Measurements from ENCODE around the gene ZDHHC5.

ZDHHC5 gene

DNA sequence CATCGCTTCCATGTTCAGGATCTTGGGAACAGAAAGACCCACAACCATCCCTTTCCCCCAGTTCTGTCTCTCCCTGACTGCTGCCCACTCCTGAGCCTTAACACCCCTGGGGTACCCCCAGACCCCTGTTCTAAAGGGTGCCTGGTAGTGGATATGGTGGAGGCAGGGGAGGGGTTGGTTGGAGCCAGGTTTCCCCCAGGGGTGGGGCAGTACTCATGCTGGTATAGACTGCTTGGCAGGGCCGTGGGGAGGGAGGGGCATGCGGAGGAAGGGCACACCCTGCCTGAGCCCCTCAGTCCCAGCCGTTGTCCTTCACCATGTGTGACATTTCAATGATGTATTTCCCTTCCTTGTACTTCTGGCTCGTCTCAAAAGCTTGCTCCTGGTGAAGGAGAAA is 22.2 kb upstream of the ZDHHC5 start:
- DNase-seq = no peak

DNA sequence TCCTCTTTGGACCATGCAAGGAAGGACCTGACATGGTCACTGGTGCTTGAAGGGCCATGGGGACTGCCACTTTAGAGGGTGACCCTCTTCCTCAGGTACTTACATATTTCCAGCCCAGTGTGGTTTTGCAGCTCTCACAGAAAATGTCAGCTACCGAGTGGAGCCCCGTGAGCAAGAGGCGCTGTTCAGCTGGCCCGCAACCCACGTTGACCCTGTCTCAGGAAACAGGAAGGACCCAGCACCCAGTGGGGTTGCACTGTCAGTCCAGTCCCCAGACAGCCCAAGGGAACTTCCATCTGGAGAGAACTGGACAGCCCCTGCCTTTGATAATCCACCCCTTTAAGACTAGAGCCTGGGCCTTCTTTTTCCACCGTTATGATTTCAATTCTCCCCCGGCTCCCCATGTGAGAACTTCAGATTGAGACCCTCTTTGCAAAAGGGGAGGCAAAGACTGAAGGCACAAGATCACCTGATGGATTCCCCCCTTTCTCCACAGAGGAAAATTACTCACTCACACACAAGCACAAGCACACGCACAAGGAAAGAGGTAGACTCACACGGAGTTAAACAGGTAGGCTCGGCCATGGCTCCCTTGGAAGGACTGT is 21.6 kb upstream of the ZDHHC5 start:
- DNase-seq = no peak

DNA sequence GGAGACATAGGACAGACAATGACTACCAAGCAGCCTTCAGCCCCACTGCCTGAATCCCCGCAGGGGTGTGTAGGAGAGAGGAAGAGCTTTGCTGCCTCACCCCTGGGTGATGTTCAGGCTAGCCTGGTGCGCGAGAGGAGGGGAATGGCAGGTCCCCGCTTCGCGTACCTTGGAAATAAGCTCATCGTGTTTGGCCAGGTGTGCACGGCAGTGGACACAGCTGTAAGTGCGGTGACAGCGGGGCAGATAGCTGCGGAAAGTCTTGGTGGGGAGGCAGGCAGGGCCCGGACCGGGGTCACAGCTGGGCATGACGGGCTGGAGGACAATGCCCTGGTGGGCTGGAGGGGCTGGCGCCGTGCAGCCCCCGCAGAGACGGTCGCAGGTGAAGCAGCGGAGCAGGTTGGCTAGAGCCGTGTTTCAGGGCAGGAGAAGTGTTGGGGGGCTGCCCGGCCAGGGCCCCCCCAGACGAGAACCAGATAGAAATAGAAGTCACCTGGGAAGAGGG is 21.1 kb upstream of the ZDHHC5 start:
- no peak for DNase-seq

DNA sequence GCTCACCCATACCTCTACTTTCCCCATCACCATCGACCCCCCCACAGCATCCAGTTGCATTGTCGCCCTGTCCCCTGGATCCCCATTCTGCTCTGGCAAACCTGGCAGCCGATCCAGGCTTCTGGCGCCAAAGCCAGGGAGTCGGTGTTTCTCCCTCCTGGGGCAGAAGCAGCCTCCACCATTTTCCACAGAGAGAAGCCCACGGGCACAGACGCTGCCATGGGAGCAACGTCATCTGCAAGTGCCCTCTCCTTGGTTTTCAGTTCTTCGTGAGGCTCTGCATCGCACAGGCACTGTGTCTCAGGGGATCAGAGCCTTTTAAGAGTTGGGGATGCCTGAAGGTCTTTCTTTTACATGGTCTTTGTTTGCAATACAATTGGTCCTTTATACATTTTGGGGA is 20.5 kb upstream of the ZDHHC5 start:
- DNase-seq = no peak

DNA sequence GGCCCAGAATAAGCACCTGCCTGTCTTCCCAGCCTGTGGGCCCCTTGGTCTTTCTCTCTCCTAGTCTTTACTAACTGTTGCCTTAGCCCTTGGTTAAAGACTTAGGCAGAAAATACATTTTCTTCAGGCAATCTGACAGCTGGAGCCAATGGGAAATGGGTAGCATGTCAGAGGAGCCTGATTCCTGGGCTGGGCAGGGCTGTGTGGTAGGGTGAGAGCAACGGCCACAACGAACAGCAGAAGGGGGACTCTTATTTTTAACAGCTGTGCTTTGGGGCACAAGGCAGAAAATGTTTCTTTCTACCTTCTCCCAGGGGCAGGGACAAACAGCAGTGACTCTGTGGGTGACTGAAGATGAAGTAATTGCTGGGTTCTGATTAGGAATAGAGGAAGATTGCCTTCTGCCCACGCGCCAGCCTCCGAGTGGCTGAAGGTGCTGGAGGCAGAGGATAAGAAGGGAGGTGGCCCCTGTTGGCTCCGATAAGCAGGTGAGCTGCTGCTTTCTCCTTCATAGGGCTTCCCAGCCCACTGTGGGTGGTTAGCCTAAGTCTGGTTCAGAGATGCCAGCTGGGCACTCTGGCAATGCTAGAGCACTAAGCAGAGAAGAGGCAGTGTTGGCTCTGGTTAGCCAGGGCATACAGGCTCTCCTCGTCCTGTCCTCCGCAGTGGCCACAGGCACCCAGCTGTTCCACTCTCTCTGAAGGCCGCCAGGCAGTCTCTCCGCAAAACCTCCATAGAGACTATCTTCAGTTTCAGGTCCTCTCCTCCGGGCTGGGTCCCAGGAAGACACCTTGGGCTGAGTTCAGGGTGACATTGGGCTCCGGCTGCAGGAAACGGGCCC is 19.7 kb upstream of the ZDHHC5 start:
- DNase-seq = no peak

DNA sequence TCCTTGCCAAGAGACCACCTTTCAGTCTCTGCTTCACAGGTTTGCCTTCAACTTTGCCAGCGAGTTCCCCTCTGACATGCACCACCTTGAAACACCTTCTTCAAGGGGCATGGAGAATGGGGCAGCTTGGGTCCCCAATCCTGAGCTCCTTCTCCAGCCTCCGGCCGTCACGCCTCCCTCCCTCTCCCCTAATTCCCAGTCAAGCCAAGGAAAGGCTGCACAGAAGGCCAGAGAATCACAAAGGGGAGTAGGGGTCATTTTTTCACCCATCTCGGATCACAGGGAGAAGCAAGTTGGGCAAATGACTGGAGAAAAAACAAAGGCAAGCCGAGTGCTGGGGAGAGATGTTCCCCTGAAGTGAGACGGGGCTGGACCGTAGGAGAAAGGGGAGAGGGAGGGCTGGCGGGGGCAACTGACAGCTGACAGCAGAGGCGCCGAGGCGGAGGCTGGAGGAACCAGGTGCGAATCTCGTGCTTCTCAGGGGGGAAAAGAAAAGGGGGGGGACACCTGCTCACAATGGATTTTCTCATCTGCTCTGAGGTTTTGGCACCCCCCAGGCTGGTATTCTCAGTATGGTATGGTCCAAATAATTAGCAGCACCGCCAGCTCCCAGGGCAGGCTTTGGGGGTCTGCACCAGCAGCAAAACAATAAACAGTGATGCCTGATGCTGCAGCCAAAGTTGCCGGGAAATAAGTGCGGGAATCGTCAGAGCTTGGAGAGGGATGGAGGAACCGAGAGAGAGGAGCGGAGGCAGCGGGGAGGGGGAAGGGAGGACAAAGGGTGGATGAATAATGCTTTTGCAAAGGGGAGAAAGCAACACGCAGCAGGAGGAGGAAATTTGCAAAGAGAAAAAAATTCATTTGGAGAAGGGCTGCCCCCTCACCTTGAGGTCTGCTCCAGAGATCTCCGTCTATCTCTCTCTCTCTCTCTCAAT is 18.8 kb upstream of the ZDHHC5 start:
- DNase-seq = peak; percentile 23

DNA sequence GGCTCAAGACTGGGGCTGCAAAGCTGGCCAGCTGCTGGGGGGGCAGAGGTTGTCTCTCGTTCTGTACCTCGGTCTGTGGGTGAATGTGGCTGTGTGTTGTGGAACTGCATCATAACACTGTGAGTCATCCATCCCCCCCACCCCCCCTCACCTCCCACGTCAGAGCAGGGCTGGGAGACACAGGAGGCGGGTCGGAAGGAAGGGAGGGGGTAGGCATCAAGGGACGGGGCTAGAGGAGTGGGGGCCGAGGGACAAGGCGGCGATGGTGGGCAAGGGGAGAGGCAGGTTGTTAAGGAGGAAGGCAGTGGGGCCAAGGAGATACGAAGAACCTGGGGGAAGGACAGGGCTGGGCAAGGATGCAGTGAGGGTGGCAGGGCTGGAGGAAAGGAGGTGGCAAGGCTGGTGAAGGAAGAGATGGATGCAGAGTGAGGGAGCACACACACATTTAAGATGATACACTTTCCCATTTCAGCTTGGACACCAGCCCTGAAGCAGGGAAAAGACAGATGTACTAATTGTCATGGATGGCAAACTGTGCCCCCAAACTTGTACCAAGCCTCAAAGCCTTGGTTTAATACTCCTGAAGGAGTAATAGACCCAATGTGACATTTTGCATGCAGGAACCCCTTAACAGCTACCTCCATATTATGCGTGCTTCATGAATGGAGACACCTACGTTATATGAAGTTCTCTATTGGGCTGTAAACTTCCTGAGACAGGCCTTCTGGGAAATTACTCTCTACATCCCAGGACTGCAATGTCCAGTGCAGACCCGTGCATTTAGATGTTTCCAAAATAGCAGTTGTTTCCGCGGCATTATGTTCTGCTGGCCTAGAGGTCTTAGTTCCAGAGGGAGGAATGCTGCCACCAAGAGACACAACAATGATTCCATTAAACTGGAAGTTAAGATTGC is 17.8 kb upstream of the ZDHHC5 start, which contains the start of gene YPEL4:
TSS of gene YPEL4 (minus strand) at position 87 of the 913 bp plus-strand sequence. CDS start 2,805 bp downstream, outside the sequence.
- peak; percentile 77 for DNase-seq

DNA sequence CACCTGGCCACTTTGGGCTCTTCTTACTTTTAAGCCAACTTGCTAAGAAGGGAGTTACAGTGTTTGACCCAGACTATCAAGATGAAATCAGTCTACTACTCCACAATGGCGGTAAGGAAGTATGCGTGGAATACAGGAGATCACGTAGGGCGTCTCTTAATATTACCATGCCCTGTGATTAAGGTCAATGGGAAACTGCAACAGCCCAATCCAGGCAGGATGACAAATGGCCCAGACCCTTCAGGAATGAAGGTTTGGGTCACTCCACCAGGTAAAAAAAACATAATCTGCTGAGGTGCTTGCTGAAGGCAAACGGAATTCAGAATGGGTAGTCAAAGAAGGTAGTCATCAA is 17.2 kb upstream of the ZDHHC5 start:
- no peak for DNase-seq

DNA sequence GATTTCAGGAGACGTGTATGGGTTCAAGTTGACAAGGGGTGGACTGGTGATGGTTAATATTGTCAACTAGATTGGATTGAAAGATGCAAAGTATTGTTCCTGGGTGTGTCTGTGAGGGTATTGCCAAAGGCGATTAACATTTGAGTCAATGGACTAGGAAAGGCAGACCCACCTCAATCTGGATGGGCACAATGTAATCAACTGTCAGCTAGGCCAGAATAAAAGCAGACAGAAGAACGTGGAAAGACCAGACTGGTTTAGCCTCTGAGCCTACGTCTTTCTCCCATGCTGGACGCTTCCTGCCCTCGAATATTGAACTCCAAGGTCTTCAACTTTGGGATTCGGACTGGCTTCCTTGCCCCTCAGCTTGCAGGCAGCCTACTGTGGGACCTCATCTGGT is 16.5 kb upstream of the ZDHHC5 start:
- no peak for DNase-seq

DNA sequence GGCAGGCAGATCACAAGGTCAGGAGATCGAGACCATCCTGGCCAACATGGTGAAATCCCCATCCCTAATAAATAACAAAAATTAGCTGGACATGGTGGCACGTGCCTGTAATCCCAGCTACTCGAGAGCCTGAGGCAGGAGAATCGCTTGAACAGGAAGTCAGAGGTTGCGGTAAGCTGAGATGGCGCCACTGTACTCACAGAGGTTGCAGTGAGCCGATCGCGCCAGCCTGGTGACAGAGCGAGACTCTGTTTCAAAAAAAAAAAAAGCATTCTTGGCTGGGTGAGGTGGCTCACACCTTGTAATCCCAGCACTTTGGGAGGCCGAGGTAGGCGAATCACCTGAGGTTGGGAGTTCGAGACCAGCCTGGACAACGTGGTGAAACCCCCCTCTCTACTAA is 15.7 kb upstream of the ZDHHC5 start:
- DNase-seq = peak; percentile 55

DNA sequence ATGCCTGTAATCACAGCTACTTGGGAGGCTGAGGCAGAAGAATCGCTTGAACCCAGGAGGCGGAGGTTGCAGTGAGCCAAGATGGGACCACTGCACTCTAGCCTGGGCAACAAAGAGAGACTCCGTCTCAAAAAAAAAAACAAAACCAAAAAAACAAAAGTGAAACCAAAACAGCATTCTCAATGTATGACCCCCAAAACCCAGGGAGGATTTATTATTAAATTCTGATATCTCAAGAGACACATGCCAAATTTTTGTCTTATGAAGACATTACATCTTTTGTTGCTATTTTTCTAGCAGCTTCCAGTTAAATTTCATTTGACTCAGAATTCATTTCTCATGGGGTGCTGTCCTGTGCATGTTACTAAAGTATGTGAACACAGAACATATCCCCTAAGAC is 15.3 kb upstream of the ZDHHC5 start:
- no peak for DNase-seq

DNA sequence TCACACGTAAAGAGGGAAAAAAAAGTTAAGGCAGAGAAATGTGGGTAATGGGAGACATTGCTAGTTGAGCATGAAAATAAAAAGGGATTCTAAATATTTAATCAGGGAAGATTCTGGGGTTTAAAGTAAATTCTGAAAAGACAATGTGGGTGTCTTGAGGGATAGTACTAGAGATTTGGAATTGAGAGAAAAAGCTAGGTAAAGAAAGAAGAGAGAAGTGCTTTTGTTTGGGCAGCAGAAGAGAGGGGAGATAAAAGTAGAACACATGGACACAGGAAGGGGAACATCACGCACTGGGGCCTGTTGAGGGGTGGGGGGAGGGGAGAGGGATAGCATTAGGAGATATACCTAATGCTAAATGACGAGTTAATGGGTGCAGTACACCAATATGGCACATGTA is 14.8 kb upstream of the ZDHHC5 start:
- no peak for DNase-seq

DNA sequence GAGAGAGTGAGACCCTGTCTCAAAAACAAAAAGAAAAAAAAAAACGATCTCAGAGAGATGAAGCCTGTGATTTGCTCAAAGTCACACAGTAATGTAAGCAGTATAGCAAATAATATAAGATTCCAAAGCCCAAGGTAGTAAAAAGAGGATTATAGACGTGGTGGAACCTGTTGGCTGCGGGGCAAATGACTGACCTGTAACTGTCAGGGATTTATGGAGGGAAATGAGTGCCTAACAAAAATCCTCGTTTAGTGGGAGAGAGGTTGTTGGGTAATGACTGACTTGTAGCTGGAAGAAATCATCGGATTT is 11.1 kb upstream of the ZDHHC5 start:
- no peak for DNase-seq

DNA sequence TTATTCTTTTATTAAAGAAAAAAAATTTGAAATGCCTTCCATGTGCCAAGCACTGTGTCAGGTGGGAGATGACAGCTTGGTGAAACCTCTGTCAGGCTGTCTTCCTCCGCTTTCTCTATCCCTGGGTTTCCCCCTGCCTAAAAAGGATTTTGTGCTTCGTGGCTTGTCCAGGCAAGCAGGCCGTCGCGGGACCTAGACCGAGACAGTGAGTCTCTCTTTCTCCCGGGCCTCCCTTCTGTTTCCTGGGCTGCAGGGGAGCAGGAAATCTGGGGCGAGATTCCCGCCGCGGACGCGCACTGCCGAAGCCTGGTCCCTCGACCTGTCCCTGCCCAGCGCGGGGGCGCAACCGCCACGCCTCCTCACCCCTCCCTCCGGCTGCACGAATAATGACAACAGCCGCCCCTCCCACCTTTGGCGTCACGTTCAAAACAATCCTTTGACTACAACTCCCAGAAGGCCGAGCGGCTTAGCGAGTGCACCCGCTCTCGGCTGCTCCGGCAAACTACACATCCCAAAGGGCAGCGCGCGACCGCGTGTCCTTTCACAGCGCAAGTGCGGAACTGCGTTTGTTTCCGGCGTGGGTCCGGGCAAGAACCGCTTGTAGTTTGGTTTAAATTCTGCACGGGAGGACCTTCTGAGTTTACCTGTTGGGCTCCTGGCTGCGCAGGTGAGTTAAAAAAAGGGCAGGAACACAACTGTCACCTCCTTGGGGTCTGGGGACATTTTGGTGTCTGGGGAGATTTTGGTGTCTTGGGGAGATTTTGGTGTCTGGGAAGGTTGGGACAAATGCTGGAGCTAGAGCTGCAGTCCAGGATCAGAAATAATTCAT is 10.5 kb upstream of the ZDHHC5 start, which contains the start of gene CLP1:
TSS of gene CLP1 (plus strand) at position 569 of the 829 bp plus-strand sequence. CDS start 1,715 bp downstream, outside the sequence.
- peak; percentile 99 for DNase-seq

DNA sequence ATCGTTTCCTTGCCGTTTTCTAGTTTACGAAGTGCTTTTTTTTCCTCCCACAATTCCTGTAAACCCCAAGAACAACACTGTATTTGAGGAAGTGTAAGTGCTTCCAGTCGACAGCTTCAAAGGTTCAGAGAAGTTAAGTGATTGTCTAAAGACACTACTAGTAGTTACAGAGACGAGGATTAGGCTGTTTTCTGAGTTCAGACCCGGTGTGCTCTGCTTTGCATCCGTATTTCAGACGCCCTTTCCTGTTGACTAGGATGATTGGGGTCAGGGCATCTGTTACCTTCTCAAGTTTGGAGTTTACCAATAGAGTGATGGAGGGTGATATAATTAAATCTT is 9.9 kb upstream of the ZDHHC5 start:
- DNase-seq = no peak

DNA sequence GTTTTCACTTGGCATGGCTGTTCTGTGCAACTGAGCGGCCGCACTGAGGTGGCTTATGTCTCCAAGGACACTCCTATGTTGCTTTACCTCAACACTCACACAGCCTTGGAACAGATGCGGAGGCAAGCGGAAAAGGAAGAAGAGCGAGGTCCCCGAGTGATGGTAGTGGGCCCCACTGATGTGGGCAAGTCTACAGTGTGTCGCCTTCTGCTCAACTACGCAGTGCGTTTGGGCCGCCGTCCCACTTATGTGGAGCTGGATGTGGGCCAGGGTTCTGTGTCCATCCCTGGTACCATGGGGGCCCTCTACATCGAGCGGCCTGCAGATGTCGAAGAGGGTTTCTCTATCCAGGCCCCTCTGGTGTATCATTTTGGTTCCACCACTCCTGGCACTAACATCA is 8.2 kb upstream of the ZDHHC5 start:
- DNase-seq = no peak

DNA sequence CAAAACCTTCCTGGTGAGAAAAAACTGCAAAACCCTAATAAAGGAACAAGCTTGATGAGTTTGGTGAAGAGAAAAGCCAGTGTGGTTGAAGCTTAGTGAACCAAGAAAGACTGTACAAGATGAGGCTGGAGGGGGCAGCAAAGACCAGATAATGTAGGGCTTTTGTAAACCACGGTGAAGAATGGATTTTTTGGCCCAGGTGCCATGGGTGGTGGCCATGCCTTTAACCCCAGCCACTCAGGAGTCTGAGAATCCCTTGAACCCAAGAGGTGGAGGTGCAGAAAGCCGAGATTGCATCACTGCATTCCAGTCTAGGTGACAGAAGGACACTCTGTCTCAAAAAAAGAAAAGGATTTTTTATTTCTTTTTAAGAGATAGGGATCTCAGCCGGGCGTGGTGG is 5.0 kb upstream of the ZDHHC5 start:
- DNase-seq = no peak

DNA sequence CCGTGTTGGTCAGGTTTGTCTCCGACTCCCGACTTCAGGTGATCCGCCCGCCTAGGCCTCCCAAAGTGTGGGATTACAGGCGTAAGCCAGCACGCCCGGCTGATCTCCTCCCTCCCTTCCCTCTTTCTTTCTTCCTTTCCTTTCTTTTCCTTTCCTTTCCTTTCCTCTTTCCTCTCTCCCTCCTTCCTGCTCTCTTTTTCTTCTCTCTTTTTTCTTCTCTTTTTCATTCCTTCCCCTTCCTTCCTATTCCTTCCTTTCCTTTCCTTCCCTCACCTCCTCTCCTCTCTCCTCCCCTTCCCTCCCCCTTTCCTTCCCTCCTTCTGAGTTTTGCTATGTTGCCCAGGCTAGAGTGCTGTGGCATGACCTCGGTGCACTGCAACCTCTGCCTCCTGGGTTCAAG is 3.9 kb upstream of the ZDHHC5 start:
- DNase-seq = no peak

DNA sequence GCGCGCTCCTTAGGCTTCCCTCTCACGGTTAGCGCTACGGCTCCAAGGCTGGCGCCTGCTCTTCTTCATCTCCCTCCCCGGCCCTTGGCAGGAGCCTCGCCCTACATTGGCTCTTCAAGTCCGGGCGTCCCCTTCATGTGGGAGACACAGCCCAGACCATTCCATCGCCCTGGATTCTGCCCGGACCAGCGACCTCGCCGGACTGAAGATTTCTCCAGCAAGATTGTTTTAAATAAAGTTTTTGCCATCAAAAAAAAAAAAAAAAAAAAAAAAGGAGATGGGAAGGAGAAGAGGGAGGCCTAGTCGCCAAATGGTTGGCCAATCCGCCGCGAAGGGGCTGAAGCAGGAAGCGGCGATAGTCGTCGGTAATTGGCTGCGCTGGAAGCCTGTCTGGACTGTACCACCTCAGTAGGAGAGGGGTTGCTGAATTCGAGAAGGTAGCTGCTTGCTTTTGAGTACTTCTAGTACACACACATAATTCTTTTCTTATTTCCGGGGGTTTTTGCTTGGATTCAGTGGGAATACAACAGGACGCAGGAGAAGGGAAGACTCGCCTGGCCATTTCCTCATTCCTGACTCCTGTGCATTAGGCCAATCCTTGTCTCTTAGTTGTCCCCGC is 688 bp upstream of the ZDHHC5 start:
- DNase-seq = peak; percentile 97

DNA sequence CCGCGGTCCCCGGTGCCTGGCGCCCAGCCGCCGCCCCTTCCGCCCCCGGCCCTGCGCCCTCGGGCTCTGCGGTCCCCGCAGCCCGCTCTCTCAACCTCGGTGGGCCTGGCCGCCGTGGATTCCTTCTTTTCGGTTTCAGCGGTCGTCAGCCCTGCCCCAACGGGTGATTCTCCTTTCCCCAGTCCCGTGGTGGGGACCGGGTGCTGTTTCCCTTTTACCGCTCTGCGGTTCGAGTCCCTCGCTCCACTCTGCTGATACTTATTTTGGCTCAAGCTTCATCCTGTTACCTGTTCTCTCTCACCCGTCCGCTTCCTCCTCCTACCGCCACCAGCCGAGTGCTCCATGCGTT is 494 bp downstream of the ZDHHC5 start:
- DNase-seq = peak; percentile 56

DNA sequence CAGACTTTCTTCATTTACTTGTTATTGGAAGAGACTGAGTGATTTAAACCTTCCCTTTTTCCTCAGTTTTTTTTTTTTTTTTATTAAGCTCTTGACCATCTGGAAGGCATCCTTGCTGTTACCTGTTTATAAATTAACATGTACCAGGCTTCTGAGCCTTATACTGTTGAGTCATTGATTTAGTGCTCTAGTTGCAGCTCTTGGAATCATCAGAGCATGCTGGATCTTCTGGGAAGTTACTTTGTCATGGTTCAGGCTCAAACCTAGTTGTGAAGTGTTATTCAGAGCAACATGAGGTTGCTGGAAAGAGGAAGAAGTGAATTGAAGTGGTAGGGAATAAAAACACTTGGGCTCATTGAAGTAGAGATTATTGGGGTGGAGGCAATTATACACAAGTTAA is 6.3 kb downstream of the ZDHHC5 start:
- no peak for DNase-seq
